ENCODE results near the gene TBCC. TPM values are rescaled to one million over a fixed set of nuclear protein-coding genes. Genes with fewer than 3 reads are reported as not detected.
A peak's percentile ranks its signal among the peaks of the same experiment; 100 is the strongest.

Gene TBCC
- 10 to 100 TPM; 14.5 to 25.4 TPM for total RNA-seq

GRCh38 chr6:42745640-42746462 lies at the start of gene TBCC:
Gene TBCC, minus strand, starts transcription at chr6:42746103. Its CDS starts 30 bp downstream, at chr6:42746073.
- Histone ChIP-seq H3K4me1 (peaks cover 40% of the 10 kb centered on the region), H3K4me3 (peak within 1 kb of the TSS; percentile 76 to 93), H3K36me3 (replicated peaks in 1 of 2; ENCODE audit: insufficient read depth in 1 of 2, low read depth in 2 of 2) (no peaks in the 10 kb centered on the region), H3K27me3 (no peaks in the 10 kb centered on the region), H3K9me3 (no peaks in the 10 kb centered on the region), H3K27ac (peak within 1 kb of the TSS; percentile 81 to 99 (median 91))
- intact Hi-C loops (cut with DNase I): no loop called here
- peak; percentile 94 for ATAC-seq
- 0% methylated on average over 28 to 57 of the region's 57 CpGs for WGBS, 2 donors
- DNase-seq: peak; percentile 95 to 98 (median 97)
- TF ChIP-seq CTCF (IDR thresholded peaks at IDR 0.05) (no peak), POLR2A (IDR thresholded peaks at IDR 0.05) (peak; percentile 93 to 99 (median 99))

GRCh38 chr6:42795651-42796050 lies 49.7 kb upstream of the TBCC start:
- Histone ChIP-seq H3K36me3 (replicated peaks in 1 of 2; ENCODE audit: insufficient read depth in 1 of 2, low read depth in 2 of 2) (no peaks in the 10 kb centered on the region), H3K27me3 (no peaks in the 10 kb centered on the region), H3K9me3 (no peaks in the 10 kb centered on the region), H3K4me3 (no peak overlapping the region), H3K4me1 (peaks cover 20% of the 10 kb centered on the region), H3K27ac (no peak overlapping the region)
- 96 to 100% methylated on average over 1 of the region's 1 CpG for WGBS, 2 donors
- TF ChIP-seq POLR2A (IDR thresholded peaks at IDR 0.05) (no peak), CTCF (IDR thresholded peaks at IDR 0.05) (no peak)
- no peak for DNase-seq
- intact Hi-C loops (cut with DNase I): no loop called here
- ATAC-seq: no peak

GRCh38 chr6:42791706-42792320 lies 45.9 kb upstream of the TBCC start:
- Histone ChIP-seq H3K4me3 (no peak overlapping the region), H3K9me3 (no peaks in the 10 kb centered on the region), H3K27me3 (no peaks in the 10 kb centered on the region), H3K27ac (peak overlapping the region in 1 of 4 donors; percentile 25), H3K4me1 (peaks cover 45% of the 10 kb centered on the region), H3K36me3 (replicated peaks in 1 of 2; ENCODE audit: insufficient read depth in 1 of 2, low read depth in 2 of 2) (no peaks in the 10 kb centered on the region)
- no peak for TF ChIP-seq POLR2A (IDR thresholded peaks at IDR 0.05)
- no peak for TF ChIP-seq CTCF (IDR thresholded peaks at IDR 0.05)
- DNase-seq: peak in 1 of 4 donors; percentile 20
- intact Hi-C loops (cut with DNase I): no loop called here
- ATAC-seq: no peak
- WGBS, 2 donors: 48 to 59% methylated on average over 3 of the region's 3 CpGs

GRCh38 chr6:42790549-42791181 lies 44.8 kb upstream of the TBCC start:
- Histone ChIP-seq H3K9me3 (no peaks in the 10 kb centered on the region), H3K4me1 (peaks cover 57% of the 10 kb centered on the region), H3K36me3 (replicated peaks in 1 of 2; ENCODE audit: insufficient read depth in 1 of 2, low read depth in 2 of 2) (no peaks in the 10 kb centered on the region), H3K27me3 (no peaks in the 10 kb centered on the region), H3K4me3 (no peak overlapping the region), H3K27ac (peak overlapping the region in 3 of 4 donors; percentile 25 to 67 (median 53))
- WGBS, 2 donors: 41 to 55% methylated on average over 5 of the region's 5 CpGs
- ATAC-seq (no peak), DNase-seq (no peak)
- TF ChIP-seq CTCF (IDR thresholded peaks at IDR 0.05): no peak
- no peak for TF ChIP-seq POLR2A (IDR thresholded peaks at IDR 0.05)
- intact Hi-C loops (cut with DNase I): no loop called here
